ENCODE data around the gene MOB3B.
A peak's percentile ranks its signal among the peaks of the same experiment; 100 is the strongest.

Gene MOB3B

GRCh38 chr9:27476870-27477515 is 52.6 kb downstream of the MOB3B start:
- H3K4me3 Mint-ChIP-seq: no peak overlapping the region
- H3K4me1 Mint-ChIP-seq: peaks cover 40% of the 10 kb centered on the region
- H3K9me3 Mint-ChIP-seq: peaks cover 33% of the 10 kb centered on the region
- H3K27ac Mint-ChIP-seq: peak overlapping the region; percentile 11
- no peaks in the 10 kb centered on the region for H3K27me3 Mint-ChIP-seq (ENCODE audit: low read depth, poor library complexity)
- H3K36me3 Mint-ChIP-seq (ENCODE audit: low read depth): peaks cover 61% of the 10 kb centered on the region
- TF ChIP-seq, protein P1, sequence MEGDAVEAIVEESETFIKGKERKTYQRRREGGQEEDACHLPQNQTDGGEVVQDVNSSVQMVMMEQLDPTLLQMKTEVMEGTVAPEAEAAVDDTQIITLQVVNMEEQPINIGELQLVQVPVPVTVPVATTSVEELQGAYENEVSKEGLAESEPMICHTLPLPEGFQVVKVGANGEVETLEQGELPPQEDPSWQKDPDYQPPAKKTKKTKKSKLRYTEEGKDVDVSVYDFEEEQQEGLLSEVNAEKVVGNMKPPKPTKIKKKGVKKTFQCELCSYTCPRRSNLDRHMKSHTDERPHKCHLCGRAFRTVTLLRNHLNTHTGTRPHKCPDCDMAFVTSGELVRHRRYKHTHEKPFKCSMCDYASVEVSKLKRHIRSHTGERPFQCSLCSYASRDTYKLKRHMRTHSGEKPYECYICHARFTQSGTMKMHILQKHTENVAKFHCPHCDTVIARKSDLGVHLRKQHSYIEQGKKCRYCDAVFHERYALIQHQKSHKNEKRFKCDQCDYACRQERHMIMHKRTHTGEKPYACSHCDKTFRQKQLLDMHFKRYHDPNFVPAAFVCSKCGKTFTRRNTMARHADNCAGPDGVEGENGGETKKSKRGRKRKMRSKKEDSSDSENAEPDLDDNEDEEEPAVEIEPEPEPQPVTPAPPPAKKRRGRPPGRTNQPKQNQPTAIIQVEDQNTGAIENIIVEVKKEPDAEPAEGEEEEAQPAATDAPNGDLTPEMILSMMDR (IDR thresholded peaks at IDR 0.05): no peak
- DNase-seq: no peak

- no peak overlapping the region for H3K27ac Mint-ChIP-seq
- H3K4me1 Mint-ChIP-seq: peaks cover 58% of the 10 kb centered on the region
- H3K4me3 Mint-ChIP-seq: no peak overlapping the region
- TF ChIP-seq, protein P1 (IDR thresholded peaks at IDR 0.05): no peak
- DNase-seq: no peak
- H3K36me3 Mint-ChIP-seq (ENCODE audit: low read depth): peaks cover 46% of the 10 kb centered on the region
- H3K9me3 Mint-ChIP-seq: peaks cover 24% of the 10 kb centered on the region
- no peaks in the 10 kb centered on the region for H3K27me3 Mint-ChIP-seq (ENCODE audit: low read depth, poor library complexity)
Measured at GRCh38 chr9:27475057-27475595, 54.5 kb downstream of the MOB3B start.

GRCh38 chr9:27474305-27474704 is 55.3 kb downstream of the MOB3B start:
- H3K36me3 Mint-ChIP-seq (ENCODE audit: low read depth): peaks cover 39% of the 10 kb centered on the region
- TF ChIP-seq, protein P1 (IDR thresholded peaks at IDR 0.05): no peak
- peaks cover 66% of the 10 kb centered on the region for H3K4me1 Mint-ChIP-seq
- H3K27me3 Mint-ChIP-seq (ENCODE audit: low read depth, poor library complexity): no peaks in the 10 kb centered on the region
- H3K9me3 Mint-ChIP-seq: peaks cover 17% of the 10 kb centered on the region
- no peak overlapping the region for H3K4me3 Mint-ChIP-seq
- DNase-seq: no peak
- no peak overlapping the region for H3K27ac Mint-ChIP-seq

GRCh38 chr9:27473111-27473529 is 56.5 kb downstream of the MOB3B start:
- H3K4me3 Mint-ChIP-seq: peak overlapping the region; percentile 36
- H3K4me1 Mint-ChIP-seq: peaks cover 77% of the 10 kb centered on the region
- TF ChIP-seq, protein P1 (IDR thresholded peaks at IDR 0.05): no peak
- H3K9me3 Mint-ChIP-seq: peaks cover 6% of the 10 kb centered on the region
- DNase-seq: peak; percentile 20
- no peaks in the 10 kb centered on the region for H3K27me3 Mint-ChIP-seq (ENCODE audit: low read depth, poor library complexity)
- H3K36me3 Mint-ChIP-seq (ENCODE audit: low read depth): peaks cover 27% of the 10 kb centered on the region
- peak overlapping the region; percentile 49 for H3K27ac Mint-ChIP-seq

GRCh38 chr9:27472195-27472594 is 57.4 kb downstream of the MOB3B start:
- peaks cover 80% of the 10 kb centered on the region for H3K4me1 Mint-ChIP-seq
- DNase-seq: no peak
- TF ChIP-seq, protein P1 (IDR thresholded peaks at IDR 0.05): no peak
- no peaks in the 10 kb centered on the region for H3K9me3 Mint-ChIP-seq
- peak overlapping the region; percentile 55 for H3K27ac Mint-ChIP-seq
- H3K4me3 Mint-ChIP-seq: no peak overlapping the region
- peaks cover 23% of the 10 kb centered on the region for H3K36me3 Mint-ChIP-seq (ENCODE audit: low read depth)
- no peaks in the 10 kb centered on the region for H3K27me3 Mint-ChIP-seq (ENCODE audit: low read depth, poor library complexity)

GRCh38 chr9:27471789-27472188 is 57.8 kb downstream of the MOB3B start:
- TF ChIP-seq, protein P1 (IDR thresholded peaks at IDR 0.05): no peak
- no peaks in the 10 kb centered on the region for H3K27me3 Mint-ChIP-seq (ENCODE audit: low read depth, poor library complexity)
- H3K4me3 Mint-ChIP-seq: no peak overlapping the region
- peaks cover 19% of the 10 kb centered on the region for H3K36me3 Mint-ChIP-seq (ENCODE audit: low read depth)
- no peak for DNase-seq
- peaks cover 76% of the 10 kb centered on the region for H3K4me1 Mint-ChIP-seq
- H3K27ac Mint-ChIP-seq: peak overlapping the region; percentile 99
- H3K9me3 Mint-ChIP-seq: no peaks in the 10 kb centered on the region

Measured in nephron progenitor cell (in vitro differentiated cells).